HG03432 (cell line): ENCODE results near the gene BEGAIN.

Experiments
- ATAC-seq: cut with Tn5 transposase; IDR thresholded peaks from one replicate; pipeline ENCODE4 v1.9.1; 2021; ENCODE audit warnings: mild to moderate bottlenecking, moderate library complexity; ENCODE audit not compliant: unreplicated experiment

BEGAIN gene

GRCh38 chr14:100587086-100587762, at the start of gene BEGAIN:
TSS of gene BEGAIN (minus strand) at chr14:100587417. CDS start at chr14:100587290, 127 bp downstream.
- ATAC-seq, result no peak

GRCh38 chr14:100636559-100636958, 49.3 kb upstream of the BEGAIN start:
- no peak for ATAC-seq

- no peak for ATAC-seq
Measured at GRCh38 chr14:100634026-100634425, 46.8 kb upstream of the BEGAIN start.

GRCh38 chr14:100633406-100633805, 46.2 kb upstream of the BEGAIN start:
- no peak for ATAC-seq

GRCh38 chr14:100629696-100630095, 42.5 kb upstream of the BEGAIN start:
- no peak for ATAC-seq

- ATAC-seq, result no peak
Measured at GRCh38 chr14:100629098-100629497, 41.9 kb upstream of the BEGAIN start.

GRCh38 chr14:100628225-100628624, 41.0 kb upstream of the BEGAIN start:
- no peak for ATAC-seq

GRCh38 chr14:100626614-100627013, 39.4 kb upstream of the BEGAIN start:
- ATAC-seq, result no peak

- ATAC-seq, result no peak
Measured at GRCh38 chr14:100623961-100624360, 36.7 kb upstream of the BEGAIN start.

- no peak for ATAC-seq
Measured at GRCh38 chr14:100623557-100623956, 36.3 kb upstream of the BEGAIN start.

- no peak for ATAC-seq
Measured at GRCh38 chr14:100622708-100623485, 35.7 kb upstream of the BEGAIN start.

GRCh38 chr14:100622224-100622623, 35.0 kb upstream of the BEGAIN start:
- ATAC-seq, result no peak

- no peak for ATAC-seq
Measured at GRCh38 chr14:100621806-100622205, 34.6 kb upstream of the BEGAIN start.

GRCh38 chr14:100620255-100621100, 33.3 kb upstream of the BEGAIN start:
- no peak for ATAC-seq

- ATAC-seq, result no peak
Measured at GRCh38 chr14:100619396-100620254, 32.4 kb upstream of the BEGAIN start.

GRCh38 chr14:100618763-100619320, 31.6 kb upstream of the BEGAIN start:
- no peak for ATAC-seq

- no peak for ATAC-seq
Measured at GRCh38 chr14:100618318-100618693, 31.1 kb upstream of the BEGAIN start.

- ATAC-seq, result no peak
Measured at GRCh38 chr14:100617410-100618317, 30.4 kb upstream of the BEGAIN start.

- ATAC-seq, result no peak
Measured at GRCh38 chr14:100616854-100617409, 29.7 kb upstream of the BEGAIN start.
